DMS79 (cell line): ENCODE measurements around the gene TM2D3.
"Not testable (repeated sequence)": the region's sequence is repeated elsewhere in the genome, so short reads cannot be mapped to it uniquely, and the experiment has no call there.

Source experiments
- DNase-seq: peaks from one replicate; lab custom pipeline; 2025; lab: John Stamatoyannopoulos, UW

The TM2D3 gene

GRCh38 chr15:101654624-101655337 is 2.6 kb upstream of the TM2D3 start:
- DNase-seq, result not testable (repeated sequence)

GRCh38 chr15:101654171-101654570 is 2.0 kb upstream of the TM2D3 start:
- no peak for DNase-seq

- DNase-seq, result no peak
Measured at GRCh38 chr15:101652786-101653430, 727 bp upstream of the TM2D3 start.

GRCh38 chr15:101651554-101652097 is 555 bp downstream of the TM2D3 start:
- no peak for DNase-seq

- no peak for DNase-seq
Measured at GRCh38 chr15:101650145-101650544, 2.0 kb downstream of the TM2D3 start.

GRCh38 chr15:101648356-101648755 is 3.8 kb downstream of the TM2D3 start:
- DNase-seq, result no peak

- no peak for DNase-seq
Measured at GRCh38 chr15:101647251-101647650, 4.9 kb downstream of the TM2D3 start.

- no peak for DNase-seq
Measured at GRCh38 chr15:101646672-101647071, 5.5 kb downstream of the TM2D3 start.

- DNase-seq, result no peak
Measured at GRCh38 chr15:101642361-101642760, 9.8 kb downstream of the TM2D3 start.

- no peak for DNase-seq
Measured at GRCh38 chr15:101641894-101642293, 10.3 kb downstream of the TM2D3 start.

GRCh38 chr15:101641129-101641764 is 10.9 kb downstream of the TM2D3 start:
- DNase-seq, result no peak

GRCh38 chr15:101639667-101640066 is 12.5 kb downstream of the TM2D3 start:
- DNase-seq, result no peak

GRCh38 chr15:101637919-101638318 is 14.3 kb downstream of the TM2D3 start:
- no peak for DNase-seq

GRCh38 chr15:101637516-101637915 is 14.7 kb downstream of the TM2D3 start:
- no peak for DNase-seq

- DNase-seq, result no peak
Measured at GRCh38 chr15:101637038-101637437, 15.1 kb downstream of the TM2D3 start.

- no peak for DNase-seq
Measured at GRCh38 chr15:101635944-101636727, 16.0 kb downstream of the TM2D3 start.

- no peak for DNase-seq
Measured at GRCh38 chr15:101633356-101633755, 18.8 kb downstream of the TM2D3 start.

GRCh38 chr15:101626729-101627128 is 25.5 kb downstream of the TM2D3 start:
- not testable (repeated sequence) for DNase-seq

GRCh38 chr15:101625980-101626379 is 26.2 kb downstream of the TM2D3 start:
- no peak for DNase-seq

- DNase-seq, result no peak
Measured at GRCh38 chr15:101625184-101625583, 27.0 kb downstream of the TM2D3 start.

GRCh38 chr15:101623367-101624304 is 28.5 kb downstream of the TM2D3 start:
- DNase-seq, result no peak
